GM21529 (cell line): Measurements from ENCODE around the gene TMPRSS7.

Experiments
- ATAC-seq: cut with Tn5 transposase; IDR thresholded peaks from one replicate; pipeline ENCODE4 v1.9.1; 2021; ENCODE audit not compliant: unreplicated experiment

Gene TMPRSS7

GRCh38 chr3:112034436-112034835 lies at the start of gene TMPRSS7:
Gene TMPRSS7, plus strand, starts transcription at chr3:112034736. Its CDS starts 110 bp downstream, at chr3:112034846.
- ATAC-seq: no peak

GRCh38 chr3:111986800-111987199 lies 47.7 kb upstream of the TMPRSS7 start:
- ATAC-seq: no peak

GRCh38 chr3:111989061-111989678 lies 45.4 kb upstream of the TMPRSS7 start:
- ATAC-seq: peak; percentile 96

- no peak for ATAC-seq
Observed at GRCh38 chr3:111993038-111993437, 41.5 kb upstream of the TMPRSS7 start.

GRCh38 chr3:111998636-111999483 lies 35.7 kb upstream of the TMPRSS7 start, which contains the start of gene TAGLN3:
Gene TAGLN3, plus strand, starts transcription at chr3:111998922. Its CDS starts 501 bp downstream, at chr3:111999423.
- ATAC-seq: no peak

GRCh38 chr3:111999484-112000324 lies 34.8 kb upstream of the TMPRSS7 start:
- no peak for ATAC-seq

- no peak for ATAC-seq
Observed at GRCh38 chr3:112000367-112000771, 34.2 kb upstream of the TMPRSS7 start.

GRCh38 chr3:112000966-112001365 lies 33.6 kb upstream of the TMPRSS7 start:
- ATAC-seq: no peak

- ATAC-seq: no peak
Observed at GRCh38 chr3:112001526-112001925, 33.0 kb upstream of the TMPRSS7 start.

GRCh38 chr3:112002096-112002971 lies 32.2 kb upstream of the TMPRSS7 start:
- no peak for ATAC-seq

GRCh38 chr3:112003321-112004080 lies 31.0 kb upstream of the TMPRSS7 start:
- ATAC-seq: no peak

GRCh38 chr3:112004187-112004586 lies 30.3 kb upstream of the TMPRSS7 start:
- no peak for ATAC-seq

GRCh38 chr3:112004669-112005068 lies 29.9 kb upstream of the TMPRSS7 start:
- no peak for ATAC-seq

GRCh38 chr3:112005091-112005672 lies 29.4 kb upstream of the TMPRSS7 start:
- no peak for ATAC-seq

GRCh38 chr3:112007633-112008032 lies 26.9 kb upstream of the TMPRSS7 start:
- ATAC-seq: no peak

- no peak for ATAC-seq
Observed at GRCh38 chr3:112009670-112010069, 24.9 kb upstream of the TMPRSS7 start.

- no peak for ATAC-seq
Observed at GRCh38 chr3:112010636-112011035, 23.9 kb upstream of the TMPRSS7 start.

GRCh38 chr3:112011376-112011940 lies 23.1 kb upstream of the TMPRSS7 start:
- ATAC-seq: no peak
